Posterior cingulate gyrus (tissue), 11 donors: ENCODE measurements around the gene VPS4B.
A peak's percentile ranks its signal among the peaks of the same experiment; 100 is the strongest.
"Not testable (repeated sequence)": the region's sequence is repeated elsewhere in the genome, so short reads cannot be mapped to it uniquely, and the experiment has no call there.

Experiments
- DNase-seq, 10 donors: peaks; one replicate each; pipeline versions ENCODE4 v3.0.0 to v3.0.0-alpha.2; 2020 to 2021; ENCODE audit warnings: mixed read lengths in 3 of 10
- intact Hi-C: fragments of 100-400 bp; cut with DNase I; formaldehyde crosslinking; loops from one replicate; pipeline ENCODE4 v1.15.1; 2023

Gene VPS4B

GRCh38 chr18:63422087-63422863 is at the start of gene VPS4B:
Gene VPS4B, minus strand, starts transcription at chr18:63422476. Its CDS starts 217 bp downstream, at chr18:63422259.
- peak; percentile 99 to 100 (median 100) for DNase-seq
- intact Hi-C loops: loop anchor here (1.0 to 10.0 kb wide), 3 partner anchors 55 to 897 kb away; partner anchors contain the start of genes KDSR, PHLPP1 and ZCCHC2

GRCh38 chr18:63470751-63471150 is 48.5 kb upstream of the VPS4B start:
- DNase-seq: no peak

GRCh38 chr18:63468575-63468974 is 46.3 kb upstream of the VPS4B start:
- intact Hi-C loops: no loop called here
- no peak for DNase-seq

More at GRCh38 chr18:63470751-63471150, 48.5 kb upstream of the VPS4B start:
- intact Hi-C loops: no loop called here

- intact Hi-C loops: no loop called here
- no peak for DNase-seq
Observed at GRCh38 chr18:63467699-63468098, 45.4 kb upstream of the VPS4B start.

DNA sequence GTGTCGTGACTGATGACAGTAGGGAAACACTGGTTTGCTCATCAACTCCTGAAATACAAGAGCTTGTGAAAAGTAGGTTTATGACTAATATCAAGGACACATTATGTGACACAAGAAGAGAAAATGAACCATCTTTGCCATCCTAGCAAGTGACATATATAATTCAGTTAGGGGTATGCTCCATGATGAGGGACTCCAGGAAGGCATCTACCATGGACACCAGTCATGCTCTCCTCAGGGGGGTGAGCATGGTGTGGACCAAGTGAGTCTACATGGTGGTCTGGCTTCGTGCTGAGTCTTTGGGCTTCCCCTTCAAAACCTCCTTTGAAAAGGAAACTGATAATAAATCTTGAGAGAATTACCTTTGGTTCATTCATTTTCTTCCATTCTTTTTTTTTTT is 42.8 kb upstream of the VPS4B start:
- intact Hi-C loops: no loop called here
- no peak for DNase-seq

- DNase-seq: no peak
- intact Hi-C loops: no loop called here
Observed at GRCh38 chr18:63464434-63464833, 42.2 kb upstream of the VPS4B start.

- intact Hi-C loops: no loop called here
- no peak for DNase-seq
Observed at GRCh38 chr18:63460414-63460813, 38.1 kb upstream of the VPS4B start.

- no peak for DNase-seq
- intact Hi-C loops: no loop called here
Observed at GRCh38 chr18:63457977-63458376, 35.7 kb upstream of the VPS4B start.

- intact Hi-C loops: no loop called here
- DNase-seq: no peak
Observed at GRCh38 chr18:63454497-63454896, 32.2 kb upstream of the VPS4B start.

- intact Hi-C loops, DNase-seq: not testable (repeated sequence)
Observed at GRCh38 chr18:63452751-63453150, 30.5 kb upstream of the VPS4B start.

- intact Hi-C loops: no loop called here
- no peak for DNase-seq
Observed at GRCh38 chr18:63451799-63452660, 29.8 kb upstream of the VPS4B start.

DNA sequence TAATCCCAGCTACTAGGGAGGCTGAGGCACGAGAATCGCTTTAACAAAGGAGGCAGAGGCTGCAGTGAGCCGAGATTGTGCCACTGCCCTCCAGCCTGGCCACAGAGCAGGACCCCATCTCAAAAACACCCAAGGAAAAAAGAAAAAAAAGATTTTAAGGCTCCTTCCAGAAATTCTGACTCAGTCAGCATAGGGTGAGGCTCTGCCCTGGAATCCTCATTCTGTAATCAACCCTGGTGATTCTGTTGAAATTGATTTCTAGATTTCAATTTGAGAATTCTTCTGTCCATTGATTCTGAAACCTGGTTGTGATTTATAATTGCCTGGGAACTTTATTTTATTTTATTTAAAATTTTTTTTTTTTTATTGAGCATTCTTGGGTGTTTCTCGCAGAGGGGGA is 27.1 kb upstream of the VPS4B start:
- no peak for DNase-seq
- intact Hi-C loops: no loop called here

GRCh38 chr18:63447066-63447465 is 24.8 kb upstream of the VPS4B start:
- intact Hi-C loops: no loop called here

GRCh38 chr18:63446266-63446665 is 24.0 kb upstream of the VPS4B start:
- intact Hi-C loops: no loop called here
- DNase-seq: no peak

More at GRCh38 chr18:63447066-63447465, 24.8 kb upstream of the VPS4B start:
- no peak for DNase-seq

GRCh38 chr18:63445037-63445436 is 22.8 kb upstream of the VPS4B start:
- intact Hi-C loops: no loop called here
- no peak for DNase-seq

DNA sequence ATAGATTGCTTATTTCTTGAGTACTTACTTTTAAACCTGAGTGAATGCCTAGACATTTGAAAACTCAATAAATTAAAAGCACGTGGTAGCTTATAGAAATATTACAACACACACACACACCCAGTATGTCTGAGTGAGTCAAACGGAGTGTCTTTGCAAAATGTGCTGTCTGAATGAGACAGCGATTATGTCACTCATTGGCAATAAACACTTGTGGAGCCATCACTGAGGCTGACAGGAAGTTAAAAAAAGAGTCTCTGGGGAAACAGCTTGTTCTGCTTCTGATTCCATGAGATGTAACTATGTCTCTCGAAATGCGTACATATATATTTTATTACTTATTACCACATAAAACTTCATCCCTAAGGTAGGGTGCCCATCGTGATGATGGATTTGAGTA is 22.3 kb upstream of the VPS4B start:
- intact Hi-C loops: loop anchor here (5.0 kb wide), 2 partner anchors 102 to 427 kb away; no protein-coding TSS in a partner anchor

DNA sequence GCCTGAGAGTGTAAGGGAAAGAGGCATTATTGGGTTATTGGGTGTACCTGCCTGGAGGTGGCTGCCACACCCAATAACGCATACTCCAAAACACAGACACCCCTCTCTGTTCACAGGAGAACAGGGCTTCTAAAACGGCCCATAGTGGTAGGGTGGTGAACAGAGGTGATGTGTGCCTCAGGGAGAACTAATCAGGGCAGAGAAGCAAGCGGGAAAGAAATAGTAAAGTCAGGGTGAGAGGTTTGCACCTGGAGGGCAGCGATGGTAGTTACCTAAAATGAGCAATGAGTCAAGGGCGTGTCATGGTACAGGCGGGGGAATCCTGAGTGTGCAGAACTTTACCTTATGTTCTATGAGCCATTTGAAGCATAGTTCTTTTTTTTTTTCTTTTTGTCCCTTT is 21.6 kb upstream of the VPS4B start:
- intact Hi-C loops: loop anchor here (5.0 kb wide), 2 partner anchors 102 to 427 kb away; no protein-coding TSS in a partner anchor

More for the DNA sequence above, 22.3 kb upstream of the VPS4B start:
- no peak for DNase-seq

DNA sequence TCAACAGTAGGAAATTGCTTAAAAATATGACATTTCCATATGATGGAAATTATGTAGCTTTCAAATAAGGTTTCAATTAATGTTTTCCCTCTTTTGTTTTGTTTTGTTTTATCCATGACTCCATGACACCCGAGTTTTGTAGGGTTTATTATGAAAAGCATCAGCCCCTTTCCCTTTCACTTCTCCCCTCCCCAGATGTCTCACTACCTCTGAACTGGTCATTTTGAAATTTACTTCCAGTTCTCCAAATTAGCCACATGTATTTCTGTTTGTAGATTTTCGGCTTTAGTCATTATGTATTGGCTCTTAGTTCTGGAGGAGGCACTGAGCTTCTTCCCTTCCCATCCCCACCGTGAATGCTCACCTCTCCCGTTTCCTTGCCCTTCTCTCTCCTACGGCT is 18.6 kb upstream of the VPS4B start:
- intact Hi-C loops: loop anchor here (5.0 kb wide), 2 partner anchors 99 to 424 kb away; no protein-coding TSS in a partner anchor
- DNase-seq: no peak

More for the DNA sequence above, 21.6 kb upstream of the VPS4B start:
- DNase-seq: no peak

- intact Hi-C loops: loop anchor here (5.0 kb wide), 2 partner anchors 98 to 423 kb away; no protein-coding TSS in a partner anchor
- DNase-seq: no peak
Observed at GRCh38 chr18:63440219-63440618, 17.9 kb upstream of the VPS4B start.

GRCh38 chr18:63439334-63439733 is 17.1 kb upstream of the VPS4B start:
- DNase-seq: peak in 4 of 10 donors; percentile 34 to 53 (median 41)
- intact Hi-C loops: loop anchor here (5.0 to 10.0 kb wide), 2 partner anchors 72 to 305 kb away; partner anchors contain the start of gene KDSR

- DNase-seq: no peak
- intact Hi-C loops: loop anchor here (5.0 to 10.0 kb wide), 2 partner anchors 71 to 303 kb away; partner anchors contain the start of gene KDSR
Observed at GRCh38 chr18:63438181-63438580, 15.9 kb upstream of the VPS4B start.
